HCT116 (cell line): ENCODE measurements around the gene SEC11A. TPM values are rescaled to one million over a fixed set of nuclear protein-coding genes. Genes with fewer than 3 reads are reported as not detected.

Experiments used
- ATAC-seq: fragments of 200-7000 bp; cut with Tn5 transposase; 2 replicates; pipeline ENCODE4 v1.9.1; 2020; ENCODE audit warnings: mild to moderate bottlenecking, moderate library complexity
- BruUV-seq: library from RNA; stranded (reverse); fragments of 400-500 nt; replicated peaks from 2 replicates; lab custom pipeline; 2021; lab: Mats Ljungman, UMichigan
- CTCF ChIA-PET: fragments of 300-600 bp; sonication (Branson Sonifier 250); formaldehyde crosslinking; loops from one replicate; lab custom pipeline; 2021; ENCODE audit warnings: antibody characterized with exemption; lab: Charles Lee
- POLR2A ChIA-PET: fragments of 300-600, 350-600 bp; sonication (Branson Sonifier 250); formaldehyde crosslinking; loops from one replicate; lab custom pipeline; 2021; ENCODE audit warnings: antibody characterized with exemption; lab: Charles Lee
- RAD21 ChIA-PET, 2 experiments: fragments of 300-600 bp; sonication (Branson Sonifier 250); formaldehyde crosslinking; loops; one replicate each; lab custom pipeline; 2023; ENCODE audit warnings: low total read pairs in 2 of 2; ENCODE audit not compliant: uncharacterized antibody in 2 of 2, unreplicated experiment in 2 of 2, low non-redundant PET in 1 of 2; lab: Charles Lee
- DNase-seq: peaks from one replicate; pipeline ENCODE4 v3.0.0-alpha.2; 2010; ENCODE audit warnings: low read depth, low spot score
- H2AFZ ChIP-seq: fragments of 200-600 bp; shearing (Covaris generic), sonication (generic); 2 replicates; pipeline ENCODE4 v1.6.1; 2017; ENCODE audit warnings: low read depth, mixed run types, mixed read lengths, antibody characterized with exemption, low read length; ENCODE audit not compliant: poor library complexity, severe bottlenecking
- H3K27ac ChIP-seq: 2 replicates; pipeline ENCODE4 v1.5.1; 2012; ENCODE audit warnings: low read depth, low read length
- H3K27me3 ChIP-seq: fragments of 200-600 bp; sonication (generic); 2 replicates; pipeline ENCODE4 v1.6.1; 2016; ENCODE audit warnings: mixed run types, low read length, mixed read lengths; ENCODE audit not compliant: insufficient read depth
- H3K36me3 ChIP-seq, 2 experiments: fragments of 200-500 bp in 1 of 2; fragments of 200-600 bp in 1 of 2; sonication (Bioruptor generic) in 1 of 2; sonication (generic) in 1 of 2; 2 replicates each; pipeline versions ENCODE4 v1.5.1 to v1.6.1; 2014 to 2016; ENCODE audit warnings: low read length in 2 of 2, inconsistent platforms in 1 of 2, mixed read lengths in 1 of 2, mixed run types in 1 of 2; ENCODE audit not compliant: insufficient read depth in 2 of 2, control insufficient read depth in 1 of 2
- H3K4me1 ChIP-seq, 2 experiments: fragments of 200-600 bp in 1 of 2; sonication (generic) in 1 of 2; 2 replicates each; pipeline versions ENCODE4 v1.5.1 to v1.6.1; 2012 to 2017; ENCODE audit warnings: low read length in 2 of 2, inconsistent platforms in 1 of 2, mild to moderate bottlenecking in 1 of 2, mixed read lengths in 1 of 2, mixed run types in 1 of 2, moderate library complexity in 1 of 2; ENCODE audit not compliant: insufficient read depth in 2 of 2, control insufficient read depth in 1 of 2
- H3K4me2 ChIP-seq: fragments of 200-600 bp; sonication (generic); 2 replicates; pipeline ENCODE4 v1.6.1; 2017; ENCODE audit warnings: mixed run types, low read length, mixed read lengths
- H3K4me3 ChIP-seq, 2 experiments: fragments of 200-600 bp in 1 of 2; sonication (generic) in 1 of 2; replicated peaks in 1 of 2; 2 replicates each; pipeline ENCODE4 v1.5.1; 2011 to 2016; ENCODE audit warnings: low read length in 2 of 2, control low read depth in 1 of 2, low read depth in 1 of 2, mild to moderate bottlenecking in 1 of 2, mixed read lengths in 1 of 2, mixed run types in 1 of 2
- H3K79me2 ChIP-seq: fragments of 200-600 bp; sonication (generic); 2 replicates; pipeline ENCODE4 v1.6.1; 2017; ENCODE audit warnings: mild to moderate bottlenecking, mixed run types, low read length, moderate library complexity, mixed read lengths; ENCODE audit not compliant: insufficient read depth
- H3K9ac ChIP-seq: fragments of 200-600 bp; sonication (generic); 2 replicates; pipeline ENCODE4 v1.6.1; 2016; ENCODE audit warnings: low read length, mixed read lengths
- H3K9me2 ChIP-seq: fragments of 200-600 bp; sonication (generic), shearing (Covaris generic); 2 replicates; pipeline ENCODE4 v1.6.1; 2017; ENCODE audit warnings: mixed run types, mild to moderate bottlenecking, moderate library complexity; ENCODE audit not compliant: insufficient read depth
- H3K9me3 ChIP-seq, 2 experiments: fragments of 200-500 bp in 1 of 2; fragments of 200-600 bp in 1 of 2; sonication (Bioruptor generic) in 1 of 2; sonication (generic) in 1 of 2; 2 replicates each; pipeline ENCODE4 v1.6.1; 2014 to 2017; ENCODE audit warnings: low read length in 2 of 2, mixed read lengths in 2 of 2, inconsistent platforms in 1 of 2, low read depth in 1 of 2, mild to moderate bottlenecking in 1 of 2, mixed run types in 1 of 2, moderate library complexity in 1 of 2; ENCODE audit not compliant: control insufficient read depth in 1 of 2, insufficient read depth in 1 of 2
- H4K20me1 ChIP-seq: fragments of 200-600 bp; sonication (generic), shearing (Covaris generic); 2 replicates; pipeline ENCODE4 v1.6.1; 2017; ENCODE audit warnings: mixed run types, mild to moderate bottlenecking, moderate library complexity; ENCODE audit not compliant: insufficient read depth
- CBX3 ChIP-seq: IDR thresholded peaks from 2 replicates; pipeline ENCODE4 v1.6.1; 2012; ENCODE audit warnings: low read depth
- CEBPB ChIP-seq: IDR thresholded peaks from 2 replicates; pipeline ENCODE4 v1.6.1; 2012; ENCODE audit warnings: low read depth
- CTCF ChIP-seq, 3 experiments: fragments of 200-600 bp in 1 of 3; sonication (generic) in 1 of 3; IDR thresholded peaks in 2 of 3; conservative IDR thresholded peaks in 1 of 3; 2 replicates each; pipeline ENCODE4 v1.5.1; 2012 to 2017; ENCODE audit warnings: low read depth in 2 of 3, low read length in 2 of 3, antibody characterized with exemption in 1 of 3, borderline replicate concordance in 1 of 3, control low read depth in 1 of 3, mild to moderate bottlenecking in 1 of 3, mixed read lengths in 1 of 3, mixed run types in 1 of 3, moderate library complexity in 1 of 3; ENCODE audit not compliant: insufficient read depth in 1 of 3
- ELF1 ChIP-seq: IDR thresholded peaks from 2 replicates; pipeline ENCODE4 v1.6.1; 2012; ENCODE audit warnings: low read depth, borderline replicate concordance
- EZH2 ChIP-seq: fragments of 200-600 bp; sonication (generic); IDR thresholded peaks from 2 replicates; pipeline ENCODE4 v1.6.1; 2017; ENCODE audit warnings: antibody characterized with exemption, mixed run types
- EZH2phosphoT487 ChIP-seq: fragments of 200-600 bp; IDR thresholded peaks from 2 replicates; pipeline ENCODE4 v1.6.1; 2018; ENCODE audit warnings: antibody characterized with exemption, borderline replicate concordance
- JUND ChIP-seq: IDR thresholded peaks from 2 replicates; pipeline ENCODE4 v1.6.1; 2012
- MAX ChIP-seq: IDR thresholded peaks from 2 replicates; pipeline ENCODE4 v1.6.1; 2012
- RAD21 ChIP-seq: IDR thresholded peaks from 2 replicates; pipeline ENCODE4 v1.6.1; 2012; ENCODE audit warnings: low read depth, mild to moderate bottlenecking
- SIN3A ChIP-seq: IDR thresholded peaks from 2 replicates; pipeline ENCODE4 v1.6.1; 2012; ENCODE audit warnings: low read depth
- TCF7L2 ChIP-seq: IDR thresholded peaks from 2 replicates; pipeline ENCODE4 v1.7.0; 2011; ENCODE audit warnings: borderline replicate concordance, inconsistent platforms; ENCODE audit not compliant: insufficient read depth, insufficient read length; ENCODE audit errors: extremely low read depth
- ZFX ChIP-seq: fragments of 450-650 bp; IDR thresholded peaks from 2 replicates; pipeline ENCODE4 v1.6.1; 2017
- ZNF274 ChIP-seq: fragments of 200-500 bp; sonication (Bioruptor generic); IDR thresholded peaks from 2 replicates; pipeline ENCODE4 v1.6.1; 2014; ENCODE audit warnings: mild to moderate bottlenecking, low read depth, low read length, inconsistent platforms
- intact Hi-C: fragments of 100-400 bp; cut with micrococcal nuclease; formaldehyde crosslinking; loops from 2 replicates; pipeline ENCODE4 v1.10.0; 2022
- total RNA-seq: library from RNA; stranded (reverse); gene quantifications from one replicate; pipeline ENCODE4 v1.2.1, GENCODE V29; 2021; ENCODE audit not compliant: unreplicated experiment
- TF ChIP-seq, protein P1 (sequence below): IDR thresholded peaks from 2 replicates; pipeline ENCODE4 v1.6.1; 2012; ENCODE audit warnings: low read depth

SEC11A gene
- total RNA-seq, 1 experiment from 2014 or later = 175 TPM

DNA sequence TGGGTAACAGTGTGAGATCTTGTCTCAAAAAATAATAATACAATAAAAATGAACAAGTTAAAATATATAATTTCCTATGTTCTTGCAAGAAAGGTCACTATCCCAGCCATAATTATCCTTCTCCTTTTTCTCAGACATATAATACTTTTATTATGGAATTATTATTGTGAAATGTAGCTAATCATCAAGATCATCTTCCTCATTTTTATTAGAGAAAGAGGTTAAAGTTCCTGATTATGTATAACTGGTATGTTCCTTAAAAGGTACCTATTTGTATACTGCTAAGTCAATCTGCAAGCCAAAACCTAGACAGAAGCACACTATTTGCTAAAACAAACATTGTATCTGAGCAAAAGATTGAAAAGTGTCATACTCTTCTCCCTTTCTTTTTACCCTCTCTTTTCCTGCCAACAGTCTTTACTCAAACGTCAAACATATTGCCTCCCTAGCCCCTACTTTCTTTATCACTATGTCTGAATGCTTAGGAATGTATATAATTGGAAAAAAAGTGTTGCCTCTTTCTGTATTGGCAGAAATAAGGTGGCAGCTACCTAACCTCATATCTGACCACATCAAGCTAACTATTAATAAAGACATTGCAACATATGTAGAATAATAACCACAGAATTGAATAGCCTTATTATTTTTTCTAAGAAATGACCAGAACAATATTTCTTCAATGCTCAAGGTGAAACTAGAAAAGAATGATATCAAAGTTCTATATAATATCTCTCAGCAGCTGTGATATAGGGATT lies 18.5 kb downstream of the SEC11A start:
- Histone ChIP-seq H3K27me3 (no peaks in the 10 kb centered on the region), H3K9me2 (no peaks in the 10 kb centered on the region), H2AFZ (no peak overlapping the region), H3K4me3 (no peak overlapping the region), H3K9ac (no peak overlapping the region), H3K4me1 (peaks cover 3 to 13% of the 10 kb centered on the region in 2 experiments; a peak in 3 of 4 replicates)
- no peak for DNase-seq
- intact Hi-C loops = no loop called here
- no peak for TF ChIP-seq EZH2phosphoT487
- TF ChIP-seq, all 23 proteins: peak for 0
- H3K9me3 ChIP-seq = no peaks in the 10 kb centered on the region
- POLR2A ChIA-PET = interaction anchor here (1.5 kb wide), 1 partner anchor 19 kb away, joined by 3 read pairs; the partner anchor contains the start of gene SEC11A
- H3K4me2 ChIP-seq = no peak overlapping the region
- ATAC-seq = no peak
- peaks cover 98% of the 10 kb centered on the region for H3K79me2 ChIP-seq
- RAD21 ChIA-PET = no interaction called here
- peaks cover 13% of the 10 kb centered on the region; the same call in 1 of the 2 replicates for H4K20me1 ChIP-seq
- CTCF ChIA-PET = no interaction called here
- no peak overlapping the region for H3K27ac ChIP-seq
- no peaks in the 10 kb centered on the region for H3K36me3 ChIP-seq
- no TSS peak for BruUV-seq

DNA sequence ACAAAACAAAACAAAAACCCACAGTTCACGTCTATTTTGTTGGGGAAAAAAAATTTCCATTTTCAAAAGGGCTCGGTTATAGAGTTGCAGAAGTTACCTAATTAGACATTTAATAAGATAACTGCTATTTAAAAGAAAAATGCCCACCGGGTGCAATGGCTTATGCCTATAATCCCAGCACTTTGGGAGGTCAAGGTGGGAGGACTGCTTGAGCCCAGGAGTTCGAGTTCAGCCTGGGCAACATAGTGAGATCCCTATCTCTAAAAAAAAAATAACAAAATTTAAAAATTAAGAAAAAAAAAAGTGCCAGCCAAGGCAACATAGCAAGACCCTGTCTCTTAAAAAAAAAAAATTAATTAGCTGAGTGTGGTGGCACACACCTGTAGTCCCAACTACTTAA lies 19.2 kb downstream of the SEC11A start:
- Histone ChIP-seq H3K4me2 (no peak overlapping the region), H4K20me1 (peaks cover 13% of the 10 kb centered on the region; the same call in 1 of the 2 replicates), H2AFZ (no peak overlapping the region), H3K27ac (no peak overlapping the region), H3K27me3 (no peaks in the 10 kb centered on the region), H3K9me3 (no peaks in the 10 kb centered on the region), H3K79me2 (peaks cover 99% of the 10 kb centered on the region), H3K36me3 (no peaks in the 10 kb centered on the region), H3K9me2 (no peaks in the 10 kb centered on the region), H3K4me3 (no peak overlapping the region), H3K4me1 (peaks cover 4 to 16% of the 10 kb centered on the region in 2 experiments; a peak in 3 of 4 replicates), H3K9ac (no peak overlapping the region)
- ChIA-PET POLR2A (interaction anchor here (1.5 kb wide), 1 partner anchor 20 kb away, joined by 3 read pairs; the partner anchor contains the start of gene SEC11A), RAD21 (no interaction called here), CTCF (no interaction called here)
- TF ChIP-seq RAD21 = no peak
- TF ChIP-seq SIN3A = no peak
- TF ChIP-seq, protein P1, sequence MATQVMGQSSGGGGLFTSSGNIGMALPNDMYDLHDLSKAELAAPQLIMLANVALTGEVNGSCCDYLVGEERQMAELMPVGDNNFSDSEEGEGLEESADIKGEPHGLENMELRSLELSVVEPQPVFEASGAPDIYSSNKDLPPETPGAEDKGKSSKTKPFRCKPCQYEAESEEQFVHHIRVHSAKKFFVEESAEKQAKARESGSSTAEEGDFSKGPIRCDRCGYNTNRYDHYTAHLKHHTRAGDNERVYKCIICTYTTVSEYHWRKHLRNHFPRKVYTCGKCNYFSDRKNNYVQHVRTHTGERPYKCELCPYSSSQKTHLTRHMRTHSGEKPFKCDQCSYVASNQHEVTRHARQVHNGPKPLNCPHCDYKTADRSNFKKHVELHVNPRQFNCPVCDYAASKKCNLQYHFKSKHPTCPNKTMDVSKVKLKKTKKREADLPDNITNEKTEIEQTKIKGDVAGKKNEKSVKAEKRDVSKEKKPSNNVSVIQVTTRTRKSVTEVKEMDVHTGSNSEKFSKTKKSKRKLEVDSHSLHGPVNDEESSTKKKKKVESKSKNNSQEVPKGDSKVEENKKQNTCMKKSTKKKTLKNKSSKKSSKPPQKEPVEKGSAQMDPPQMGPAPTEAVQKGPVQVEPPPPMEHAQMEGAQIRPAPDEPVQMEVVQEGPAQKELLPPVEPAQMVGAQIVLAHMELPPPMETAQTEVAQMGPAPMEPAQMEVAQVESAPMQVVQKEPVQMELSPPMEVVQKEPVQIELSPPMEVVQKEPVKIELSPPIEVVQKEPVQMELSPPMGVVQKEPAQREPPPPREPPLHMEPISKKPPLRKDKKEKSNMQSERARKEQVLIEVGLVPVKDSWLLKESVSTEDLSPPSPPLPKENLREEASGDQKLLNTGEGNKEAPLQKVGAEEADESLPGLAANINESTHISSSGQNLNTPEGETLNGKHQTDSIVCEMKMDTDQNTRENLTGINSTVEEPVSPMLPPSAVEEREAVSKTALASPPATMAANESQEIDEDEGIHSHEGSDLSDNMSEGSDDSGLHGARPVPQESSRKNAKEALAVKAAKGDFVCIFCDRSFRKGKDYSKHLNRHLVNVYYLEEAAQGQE = no peak
- no peak for TF ChIP-seq CBX3
- no peak for TF ChIP-seq EZH2
- no peak for TF ChIP-seq CTCF (IDR thresholded peaks at IDR 0.05 in 2 of 3, conservative IDR thresholded peaks at IDR 0.05 in 1 of 3; ENCODE audit: borderline replicate concordance in 1 of 3, insufficient read depth in 1 of 3, low read depth in 2 of 3, low read length in 2 of 3)
- TF ChIP-seq CEBPB = no peak
- TF ChIP-seq TCF7L2 = no peak
- TF ChIP-seq EZH2phosphoT487 = no peak
- no peak for TF ChIP-seq ZFX
- no peak for TF ChIP-seq MAX
- no peak for TF ChIP-seq JUND
- TF ChIP-seq ZNF274 = no peak
- TF ChIP-seq ELF1 = no peak
- intact Hi-C loops = no loop called here
- ATAC-seq = no peak
- no TSS peak for BruUV-seq
- DNase-seq = no peak
